ENCODE measurements around the gene DCAF15.

Gene DCAF15

DNA sequence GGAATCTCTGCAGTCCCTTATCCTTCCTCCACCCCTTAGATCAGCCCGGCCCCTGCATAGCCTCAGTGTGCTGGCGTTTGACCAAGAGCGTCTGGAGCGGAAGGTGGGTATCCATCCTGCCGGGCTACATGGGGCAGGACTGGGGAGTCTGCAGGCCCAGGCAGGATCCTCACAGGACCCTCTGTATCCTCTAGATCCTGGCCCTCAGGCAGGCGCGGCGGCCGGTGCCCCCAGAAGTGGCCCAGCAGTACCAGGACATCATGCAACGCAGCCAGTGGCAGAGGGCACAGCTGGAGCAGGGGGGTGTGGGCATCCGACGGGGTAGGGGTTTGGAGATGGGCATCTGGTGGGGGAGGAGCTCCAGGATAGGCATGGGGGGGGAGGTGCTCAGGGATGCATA is 23.0 kb upstream of the DCAF15 start:
- intact Hi-C loops (cut with DNase I) = no loop called here
- DNase-seq = no peak

DNA sequence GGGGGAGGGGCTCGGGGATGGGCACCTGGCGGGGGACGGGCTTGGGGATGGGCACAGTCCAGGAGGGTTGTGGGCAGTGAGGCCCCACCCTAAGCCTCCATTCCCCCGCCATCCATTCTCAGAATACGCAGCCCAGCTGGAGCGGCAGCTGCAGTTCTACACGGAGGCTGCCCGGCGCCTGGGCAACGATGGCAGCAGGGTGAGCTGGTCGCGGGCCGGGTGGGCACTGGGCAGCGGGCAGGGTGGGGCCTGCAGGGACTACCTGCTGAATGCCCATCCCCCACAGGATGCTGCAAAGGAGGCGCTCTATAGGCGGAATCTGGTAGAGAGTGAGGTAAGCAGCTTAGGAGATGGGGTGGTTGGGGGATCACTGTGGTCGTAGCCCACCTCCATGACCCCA is 22.4 kb upstream of the DCAF15 start:
- intact Hi-C loops (cut with DNase I) = no loop called here
- no peak for DNase-seq

DNA sequence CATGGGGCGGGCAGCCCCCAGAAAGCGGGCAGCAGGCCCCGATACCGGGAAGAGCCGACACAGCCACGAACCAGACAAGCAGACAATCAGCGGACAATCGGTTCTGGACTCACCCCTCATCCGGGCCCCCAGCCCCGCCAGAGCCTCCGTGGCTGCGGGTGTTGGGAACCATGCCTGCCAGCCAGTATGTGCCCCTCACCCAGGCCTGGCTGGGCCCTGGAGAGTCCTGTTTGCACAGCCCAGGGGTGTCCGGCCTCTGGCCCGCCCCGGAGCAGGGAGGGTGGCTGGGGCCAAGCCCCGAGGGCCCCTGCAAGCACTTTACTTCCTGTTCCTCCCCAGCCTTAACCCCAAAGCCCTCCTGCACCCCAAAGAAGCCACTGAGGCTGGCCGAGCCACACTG is 21.9 kb upstream of the DCAF15 start:
- intact Hi-C loops (cut with DNase I) = no loop called here

DNA sequence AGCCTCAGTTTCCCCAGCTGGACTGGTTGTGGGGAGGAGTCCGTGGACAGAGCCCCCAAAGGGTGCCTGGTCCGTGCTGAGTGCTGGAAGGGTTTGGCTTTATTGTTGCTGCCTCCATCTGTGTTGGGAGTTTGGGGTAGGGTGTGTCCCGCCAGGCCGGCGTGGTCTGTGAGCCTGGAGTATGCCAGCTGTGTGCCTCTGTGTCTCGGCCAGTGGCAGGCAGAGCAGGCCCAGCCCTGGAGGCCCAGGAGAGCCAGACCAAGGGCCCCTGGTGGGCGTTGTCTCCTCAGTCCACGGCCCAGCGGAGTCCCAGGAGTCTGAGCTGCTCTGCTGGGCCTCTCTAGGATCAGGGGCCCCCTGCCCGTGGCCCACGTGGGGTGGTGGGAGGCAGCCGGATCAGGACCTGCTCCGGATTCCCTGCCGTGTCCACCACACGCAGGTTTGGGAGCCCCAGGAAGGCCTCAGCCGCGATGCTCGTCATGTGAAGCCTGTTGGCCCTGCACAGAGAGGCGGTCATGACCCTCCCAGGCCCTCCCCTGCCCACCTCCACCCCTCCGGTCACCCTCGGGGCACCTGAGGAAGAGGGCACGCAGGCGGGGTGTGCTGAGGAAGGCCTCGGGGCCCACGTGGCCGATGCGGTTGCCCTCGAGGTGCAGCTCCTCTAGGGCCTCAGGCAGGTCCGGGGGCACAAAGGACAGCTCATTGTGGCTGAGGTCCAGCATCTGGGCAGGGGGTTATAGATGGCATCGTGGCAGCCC is 20.7 kb upstream of the DCAF15 start:
- intact Hi-C loops (cut with DNase I) = no loop called here
- no peak for DNase-seq

More for the DNA sequence above, 21.9 kb upstream of the DCAF15 start:
- no peak for DNase-seq

DNA sequence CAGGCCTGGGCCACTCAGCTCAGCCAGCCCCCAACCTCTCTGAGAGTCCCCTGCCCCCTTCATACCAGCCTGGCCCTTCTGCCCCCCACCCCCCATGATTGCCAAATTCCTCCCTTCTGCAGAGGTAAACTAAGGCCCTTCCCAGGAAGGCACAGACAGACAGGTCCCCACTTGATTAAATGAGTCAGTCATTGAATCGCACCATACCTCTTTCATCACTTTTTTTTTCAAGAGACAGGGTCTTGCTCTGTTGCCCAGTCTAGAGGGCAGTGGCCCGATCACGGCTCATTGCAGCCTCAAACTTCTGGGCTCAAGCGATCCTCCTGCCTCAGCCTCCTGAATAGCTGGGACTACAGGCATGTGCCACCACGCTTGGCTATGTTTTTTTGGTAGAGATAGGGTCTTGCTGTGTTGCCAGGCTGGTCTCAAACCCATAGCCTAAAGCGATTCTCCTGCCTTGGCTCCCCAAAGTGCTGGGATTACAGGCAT is 20.1 kb upstream of the DCAF15 start:
- no peak for DNase-seq
- intact Hi-C loops (cut with DNase I) = no loop called here

DNA sequence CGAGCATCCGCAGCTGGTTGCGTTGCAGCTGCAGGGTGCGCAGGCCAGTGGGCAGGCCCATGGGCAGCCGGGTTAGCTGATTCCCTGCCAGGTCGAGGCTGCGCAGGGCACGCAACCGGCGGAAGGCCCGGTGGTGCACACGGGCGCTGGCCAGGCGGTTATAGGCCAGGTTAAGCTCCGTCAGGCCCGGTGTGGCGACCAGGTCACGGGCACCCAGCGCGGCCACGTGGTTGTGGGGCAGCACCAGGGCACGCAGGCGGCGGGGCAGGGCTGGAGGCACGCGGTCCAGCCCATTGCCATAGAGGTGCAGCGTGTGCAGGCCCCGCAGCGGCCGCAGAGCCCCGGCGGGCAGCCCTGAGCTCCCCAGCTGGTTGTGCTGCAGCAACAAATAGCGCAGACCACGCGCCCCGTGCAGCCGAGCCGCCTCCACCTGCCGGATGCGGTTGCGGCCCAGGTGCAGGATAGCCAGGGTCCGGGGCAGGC is 19.4 kb upstream of the DCAF15 start:
- DNase-seq = no peak
- intact Hi-C loops (cut with DNase I) = no loop called here

DNA sequence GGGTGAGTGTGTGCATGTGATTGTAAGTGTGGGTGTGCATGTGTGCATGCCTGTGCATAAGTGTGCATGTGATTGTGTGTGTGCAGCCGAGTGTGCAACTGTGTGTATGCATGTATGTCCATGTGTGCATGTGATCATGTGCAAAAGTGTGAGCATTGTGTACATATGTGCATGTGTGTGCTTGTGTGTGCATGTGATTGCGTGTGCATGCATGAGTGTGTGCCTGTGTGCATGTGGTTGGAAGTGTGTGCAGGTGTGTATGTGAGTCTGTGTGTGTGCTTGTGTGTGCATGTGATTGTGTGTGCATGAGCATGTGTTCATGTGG is 17.6 kb upstream of the DCAF15 start:
- intact Hi-C loops (cut with DNase I) = no loop called here
- DNase-seq = no peak

DNA sequence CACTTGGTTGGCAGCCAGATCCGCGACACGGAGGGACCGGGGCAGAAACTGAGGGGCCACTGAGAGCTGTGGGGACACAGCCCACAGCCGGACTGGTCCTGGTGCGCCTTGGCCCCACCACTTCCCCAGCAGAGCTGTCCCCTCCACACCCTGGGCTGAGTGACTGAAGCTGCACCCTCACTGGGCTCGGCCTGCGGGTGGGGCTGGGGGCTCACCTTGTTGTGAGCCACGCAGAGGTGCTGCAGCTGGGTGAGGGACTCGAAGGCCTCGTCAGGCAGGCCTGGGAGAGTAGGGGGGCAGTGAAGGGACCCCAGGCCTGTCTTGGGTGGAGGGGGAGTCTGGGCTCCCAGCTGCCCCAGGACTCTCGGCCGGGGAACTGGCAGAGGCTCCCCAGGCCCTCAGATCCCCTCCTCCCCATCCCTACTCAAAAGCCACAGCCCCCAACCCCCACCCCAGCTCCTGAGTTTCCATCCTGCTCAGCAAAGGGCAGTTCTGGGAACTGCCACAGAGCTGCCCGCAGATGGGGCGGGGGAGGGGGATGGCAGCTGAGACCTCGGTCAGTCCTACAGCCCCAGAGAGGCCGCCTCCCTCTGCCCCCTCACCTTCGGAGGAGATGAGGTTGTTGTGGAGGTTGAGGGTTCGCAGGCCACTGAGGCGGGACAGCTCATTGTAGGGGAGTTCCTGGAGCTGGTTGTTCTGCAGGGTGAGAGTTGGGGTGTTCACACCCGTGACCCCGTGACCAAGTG is 16.4 kb upstream of the DCAF15 start:
- intact Hi-C loops (cut with DNase I) = no loop called here
- no peak for DNase-seq

DNA sequence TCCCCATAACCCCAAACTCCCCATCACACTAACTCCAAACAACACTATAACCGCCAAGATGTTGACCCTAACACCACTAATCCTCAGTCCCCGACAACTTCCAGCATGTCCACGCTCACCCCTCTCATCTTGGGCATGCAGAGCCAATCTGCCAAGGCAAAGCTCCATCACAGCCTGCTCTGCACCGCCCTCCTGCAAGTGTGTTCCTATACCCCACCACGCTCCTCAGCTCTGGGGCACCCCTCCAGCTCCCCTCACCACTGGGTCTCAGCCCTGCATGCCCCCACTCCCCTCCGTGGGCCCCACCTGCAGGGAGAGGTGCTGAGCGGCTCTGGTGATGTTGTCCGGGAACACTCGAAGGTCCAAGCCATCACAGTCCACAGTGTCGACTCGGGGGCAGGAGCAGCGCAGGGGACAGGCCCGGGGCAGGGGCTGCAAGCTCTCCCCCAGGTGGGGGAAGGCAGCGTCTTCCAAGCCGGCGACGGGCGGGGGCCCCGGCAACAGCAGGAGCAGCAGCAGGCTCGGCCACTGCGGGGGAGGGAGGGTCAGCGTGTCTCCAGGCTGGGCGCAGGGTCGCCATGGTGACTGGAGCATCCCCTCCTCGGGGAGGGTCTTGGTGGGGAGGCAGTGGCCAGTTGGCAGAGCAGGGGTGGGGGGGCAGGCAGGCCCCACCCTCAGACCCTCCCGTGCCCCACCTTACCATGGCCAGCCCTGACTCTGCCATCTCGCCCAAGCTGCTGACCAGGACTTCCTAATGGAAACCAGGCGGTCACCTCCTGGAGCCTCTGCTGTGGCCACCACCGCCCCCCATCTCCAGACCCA is 14.6 kb upstream of the DCAF15 start:
- DNase-seq = no peak
- intact Hi-C loops (cut with DNase I) = no loop called here

DNA sequence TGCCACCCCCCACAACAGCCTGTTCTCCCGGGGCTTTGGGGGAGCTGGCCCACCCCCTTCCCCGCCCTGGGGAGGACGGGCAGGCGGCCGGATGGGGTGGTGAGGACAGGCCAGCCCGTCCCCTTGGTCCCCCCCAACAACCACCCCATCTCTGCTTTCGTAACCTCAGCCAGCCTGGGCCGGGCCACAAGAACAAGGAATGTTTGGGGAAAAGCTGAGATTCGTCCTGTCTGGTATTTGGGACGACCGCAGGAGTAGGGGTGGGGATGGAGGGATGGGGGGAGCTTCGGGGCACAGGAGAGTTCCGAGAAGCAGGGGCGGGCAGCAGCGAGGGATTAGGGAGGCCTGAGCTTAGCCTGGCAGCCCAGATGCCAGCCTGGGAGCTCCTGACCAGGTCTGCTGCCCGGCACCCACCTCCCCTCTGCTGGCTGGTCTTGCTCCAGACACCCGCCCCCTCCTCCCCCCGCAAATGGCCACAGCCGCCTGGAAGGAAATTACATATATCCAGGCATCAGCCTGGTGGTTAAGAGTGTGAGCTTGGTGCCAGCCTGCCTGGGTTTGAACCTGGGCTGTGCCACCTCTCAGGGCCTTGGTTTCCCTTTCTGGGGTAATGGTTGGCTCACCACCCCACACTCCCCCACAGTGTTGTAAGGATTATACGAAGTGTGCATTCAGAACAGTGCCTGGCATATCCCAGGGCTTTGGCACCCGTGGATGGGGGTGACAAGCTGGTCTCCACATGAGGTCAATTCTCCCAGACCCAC is 13.8 kb upstream of the DCAF15 start, which contains the start of gene PODNL1:
Gene PODNL1, minus strand, starts transcription at position 117 of the 764 bp plus-strand sequence. CDS start 236 bp downstream, outside the sequence.
- intact Hi-C loops (cut with DNase I) = no loop called here
- no peak for DNase-seq

DNA sequence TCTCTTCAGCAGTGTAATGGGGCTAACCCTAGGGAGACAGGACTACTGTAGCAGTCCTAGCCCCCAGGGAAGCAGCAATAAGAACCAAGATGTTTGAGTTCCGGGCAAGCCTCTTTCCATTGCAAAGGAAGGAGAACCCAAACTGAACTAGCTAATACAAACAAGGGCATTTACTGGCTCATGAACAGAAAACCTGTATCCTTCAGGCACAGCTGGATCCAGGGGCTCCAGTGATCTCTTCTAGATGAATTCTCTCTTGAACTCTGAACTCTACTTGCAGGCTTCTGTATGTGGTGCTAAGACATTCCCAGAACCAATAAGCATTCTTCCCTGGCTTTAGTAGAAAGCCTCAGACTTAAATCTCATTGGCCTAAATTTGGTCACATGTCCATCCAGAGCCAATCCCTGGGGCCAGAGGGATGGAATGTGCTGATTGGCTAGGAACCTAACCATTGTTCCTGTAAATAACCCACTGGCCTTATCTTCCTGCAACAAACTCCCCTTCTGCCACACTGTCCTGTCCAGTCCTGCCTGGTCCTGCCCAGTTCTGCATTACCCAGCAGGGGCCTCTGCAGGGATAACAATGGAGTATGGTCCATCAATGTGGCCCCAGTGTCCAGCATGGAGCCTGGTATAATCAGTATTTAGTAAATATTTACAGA is 10.2 kb upstream of the DCAF15 start:
- DNase-seq = no peak
- intact Hi-C loops (cut with DNase I) = no loop called here

DNA sequence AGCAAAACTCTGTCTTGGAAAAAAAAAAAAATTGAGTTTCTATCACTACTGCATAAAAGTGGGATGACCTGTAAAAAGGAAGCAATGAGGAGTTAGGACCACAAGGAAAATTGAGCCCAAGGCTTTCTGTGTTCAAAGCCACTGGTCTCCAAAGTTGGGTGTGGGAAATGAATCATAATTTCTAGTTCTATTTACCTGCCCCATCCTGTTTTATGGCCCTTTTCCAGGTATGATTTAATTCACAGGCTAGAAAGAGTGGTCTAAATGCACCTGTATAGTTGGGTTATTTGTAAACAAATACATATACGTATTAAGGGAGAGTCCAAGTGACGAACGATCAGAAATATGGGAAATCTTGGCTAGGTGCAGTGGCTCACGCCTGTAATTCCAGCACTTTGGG is 5.9 kb upstream of the DCAF15 start:
- DNase-seq = no peak
- intact Hi-C loops (cut with DNase I) = no loop called here

DNA sequence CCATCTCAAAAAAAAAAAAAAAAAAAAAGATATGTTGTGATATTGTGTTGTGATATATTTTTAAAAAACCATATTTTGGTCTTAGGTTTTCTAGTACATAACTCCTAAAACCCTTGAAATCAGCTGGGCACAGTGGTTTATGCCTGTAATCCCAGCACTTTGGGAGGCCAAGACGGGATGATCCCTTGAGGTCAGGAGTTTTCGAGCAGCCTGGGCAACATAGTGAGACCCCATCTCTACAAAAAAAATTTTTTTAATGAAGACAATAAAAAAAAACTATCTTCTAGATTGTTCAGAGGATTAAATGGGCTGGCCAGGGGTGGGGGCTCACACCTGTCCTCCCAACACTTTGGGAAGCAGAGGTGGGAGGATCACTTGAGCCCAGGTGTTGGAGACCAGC is 1.3 kb upstream of the DCAF15 start:
- DNase-seq = no peak
- intact Hi-C loops (cut with DNase I) = loop anchor here (5.0 to 10.0 kb wide), 2 partner anchors 46 to 51 kb away; partner anchors contain the start of genes BRME1 and CC2D1A

DNA sequence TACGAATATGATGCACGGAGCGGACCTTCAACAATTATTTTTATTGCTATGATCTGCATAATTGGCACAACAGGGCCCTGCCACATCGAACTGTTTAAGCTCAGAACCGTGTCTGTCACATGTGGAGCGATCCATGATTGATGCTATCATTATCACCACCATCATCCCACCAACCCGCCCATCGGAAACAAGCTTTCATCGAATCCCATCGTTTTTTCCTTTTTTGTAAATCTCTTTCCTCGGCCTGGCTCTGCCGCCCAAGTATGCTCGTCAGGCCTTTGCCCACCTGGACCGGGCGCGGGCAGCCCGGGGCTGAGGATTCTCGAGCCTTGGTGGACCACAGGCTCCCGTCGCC is 533 bp upstream of the DCAF15 start:
- intact Hi-C loops (cut with DNase I) = loop anchor here (5.0 to 10.0 kb wide), 2 partner anchors 47 to 51 kb away; partner anchors contain the start of genes BRME1 and CC2D1A
- DNase-seq = no peak

DNA sequence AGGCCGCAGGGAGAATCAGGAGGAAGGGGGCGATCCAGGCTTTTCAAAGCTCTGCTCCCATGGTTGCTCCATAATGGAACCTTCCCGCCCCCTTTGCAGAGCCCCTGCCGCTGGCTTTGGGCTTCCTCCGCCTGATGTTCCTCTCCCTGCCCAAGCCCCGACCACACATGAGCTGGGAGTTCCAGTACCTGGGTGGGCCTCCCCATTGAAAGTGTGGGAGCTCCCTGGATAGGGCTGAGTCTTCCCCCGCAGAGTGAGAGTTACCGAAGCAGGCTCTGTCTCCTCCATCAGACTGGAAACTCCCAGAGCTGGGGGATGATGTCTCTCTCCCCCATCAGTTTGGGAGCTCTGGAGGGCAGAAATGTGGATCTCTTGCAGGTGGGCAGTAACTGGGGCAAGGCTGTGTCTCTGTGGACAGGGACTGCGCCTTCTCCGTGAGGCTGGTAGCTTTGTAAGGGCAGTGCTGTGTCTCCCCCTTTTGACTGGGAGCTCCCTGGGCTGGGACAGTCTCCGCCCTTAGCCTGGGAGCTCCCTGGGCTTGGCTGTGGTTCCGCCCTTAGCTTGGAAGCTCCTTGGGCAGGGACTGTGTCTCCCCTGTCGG is 722 bp downstream of the DCAF15 start:
- intact Hi-C loops (cut with DNase I) = loop anchor here (5.0 to 10.0 kb wide), 2 partner anchors 48 to 49 kb away; partner anchors contain the start of genes BRME1 and CC2D1A
- no peak for DNase-seq

DNA sequence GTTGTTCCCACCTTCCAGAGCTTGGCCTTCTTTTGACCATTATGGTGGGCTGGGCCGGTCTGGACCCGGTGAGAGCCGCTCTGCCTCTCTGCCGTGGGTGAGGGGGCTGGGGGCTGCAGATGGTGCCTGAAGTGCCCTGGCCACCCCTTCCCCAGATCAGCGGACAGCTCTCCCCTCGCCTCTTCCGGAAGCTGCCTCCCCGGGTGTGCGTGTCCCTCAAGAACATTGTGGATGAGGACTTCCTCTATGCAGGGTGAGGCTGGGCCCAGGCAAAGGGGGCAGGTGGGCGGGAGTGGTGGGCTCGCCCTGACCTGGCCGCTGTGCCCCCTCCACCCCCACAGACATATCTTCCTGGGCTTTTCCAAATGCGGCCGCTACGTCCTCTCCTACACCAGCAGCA is 1.9 kb downstream of the DCAF15 start:
- DNase-seq = no peak
- intact Hi-C loops (cut with DNase I) = loop anchor here (5.0 to 10.0 kb wide), 2 partner anchors 48 to 49 kb away; partner anchors contain the start of genes BRME1 and CC2D1A

DNA sequence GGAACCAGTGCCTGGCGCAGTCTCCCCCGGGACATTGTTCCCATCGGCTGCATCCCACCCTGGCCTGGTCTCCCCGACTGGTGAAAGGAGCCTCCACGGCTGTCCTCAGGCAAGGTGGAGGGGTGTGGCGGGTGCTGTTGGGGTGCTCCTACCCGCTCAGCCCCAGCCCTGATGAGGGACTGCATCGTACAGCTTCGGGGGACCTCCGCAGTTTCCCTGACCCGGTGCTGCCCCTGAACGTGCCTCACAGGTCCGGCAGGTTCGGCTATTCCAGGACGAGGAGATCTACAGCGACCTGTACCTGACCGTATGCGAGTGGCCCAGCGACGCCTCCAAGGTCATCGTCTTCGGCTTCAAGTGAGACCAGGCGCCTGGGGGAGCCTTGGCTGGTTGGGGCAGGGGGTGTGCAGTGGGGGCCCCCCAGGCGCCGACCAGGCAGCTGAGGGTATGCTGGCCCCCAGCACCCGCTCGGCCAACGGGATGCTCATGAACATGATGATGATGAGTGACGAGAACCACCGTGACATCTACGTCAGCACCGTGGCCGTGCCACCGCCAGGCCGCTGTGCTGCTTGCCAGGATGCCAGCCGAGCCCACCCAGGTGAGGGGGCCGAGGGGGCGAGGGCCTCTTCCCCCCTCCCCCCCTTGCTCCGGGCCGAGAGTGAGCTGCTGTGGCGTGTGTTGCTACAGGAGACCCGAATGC is 3.5 kb downstream of the DCAF15 start:
- intact Hi-C loops (cut with DNase I) = loop anchor here (10.0 kb wide), 1 partner anchor 51 kb away; the partner anchor contains the start of genes BRME1 and CC2D1A
- no peak for DNase-seq

DNA sequence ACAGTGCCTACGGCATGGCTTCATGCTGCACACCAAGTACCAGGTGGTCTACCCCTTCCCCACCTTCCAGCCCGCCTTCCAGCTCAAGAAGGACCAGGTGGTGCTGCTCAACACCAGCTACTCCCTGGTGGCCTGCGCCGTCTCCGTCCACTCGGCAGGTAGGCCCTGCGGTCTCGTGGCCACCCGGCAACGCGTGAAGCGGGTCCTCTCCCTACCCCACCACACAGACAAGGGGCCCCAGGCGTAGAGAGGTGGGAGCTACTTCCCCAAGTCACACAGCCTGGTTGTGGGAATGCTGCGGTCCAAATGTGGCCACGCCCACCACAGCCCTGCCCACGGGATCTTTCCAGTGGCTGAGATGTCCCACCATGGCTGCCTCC is 4.0 kb downstream of the DCAF15 start:
- intact Hi-C loops (cut with DNase I) = loop anchor here (10.0 kb wide), 1 partner anchor 52 kb away; the partner anchor contains the start of genes BRME1 and CC2D1A
- DNase-seq = no peak
